GM04503 (cell line): ENCODE results near the gene SCAMP5.

Source experiments
- DNase-seq: peaks from one replicate; pipeline ENCODE4 v3.0.0-alpha.2; 2012; ENCODE audit warnings: low read depth

SCAMP5 gene

DNA sequence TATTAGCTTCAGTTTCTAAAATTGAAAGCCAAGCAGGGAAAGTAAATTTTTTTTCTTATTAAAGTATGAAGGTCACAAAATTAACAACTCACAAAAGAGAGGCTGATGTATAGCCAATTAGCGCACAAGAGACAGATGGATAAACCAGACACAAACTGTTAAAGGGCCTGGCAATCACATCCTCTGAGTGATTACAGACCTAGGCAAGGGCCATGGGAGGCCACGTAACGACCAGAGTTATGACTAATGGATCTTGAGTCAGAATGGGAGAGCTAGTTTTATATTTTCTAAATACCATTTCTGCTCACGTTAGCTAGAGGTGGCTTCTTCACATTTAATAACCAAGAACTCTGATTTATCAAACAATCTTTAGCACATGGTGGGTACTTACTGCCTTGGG, 17.8 kb upstream of the SCAMP5 start:
- no peak for DNase-seq

DNA sequence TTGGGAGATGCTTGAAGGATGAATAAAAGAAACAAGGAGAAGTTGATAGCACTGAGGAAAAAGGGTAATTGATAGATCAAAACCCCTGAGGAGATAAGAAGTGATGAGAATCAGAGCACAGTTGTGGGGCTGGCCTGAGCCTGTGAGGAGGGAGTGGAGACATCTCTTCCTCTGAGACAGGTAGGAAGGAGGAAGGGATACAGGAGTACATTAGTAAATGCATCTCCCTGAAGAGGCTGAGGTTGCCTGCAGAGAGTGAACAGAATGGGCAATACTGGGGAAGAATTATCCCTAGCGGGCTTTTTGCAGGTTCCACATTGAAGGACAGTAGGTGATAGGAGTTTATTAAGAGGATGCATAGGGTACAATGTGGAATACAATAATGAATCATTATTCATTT, 17.3 kb upstream of the SCAMP5 start:
- DNase-seq, result no peak

DNA sequence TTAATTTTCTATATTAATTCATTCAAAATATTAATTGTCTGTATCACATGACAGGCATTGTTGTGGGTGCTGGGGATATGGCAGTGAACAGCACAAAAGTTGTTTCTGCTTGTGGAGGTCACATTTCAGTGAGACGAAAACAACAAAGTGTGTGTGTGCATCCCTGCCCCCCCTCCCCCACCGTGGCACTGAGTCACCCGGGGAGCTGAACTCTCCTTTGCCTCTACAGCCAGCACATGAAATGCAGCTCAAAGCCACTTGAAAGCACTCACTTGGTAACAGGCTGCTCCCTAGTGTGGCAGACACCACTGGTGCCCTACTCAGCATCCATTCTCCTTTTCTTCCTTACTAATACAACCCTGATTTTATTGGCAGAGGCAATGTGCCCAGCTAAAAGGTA, 16.9 kb upstream of the SCAMP5 start:
- no peak for DNase-seq

DNA sequence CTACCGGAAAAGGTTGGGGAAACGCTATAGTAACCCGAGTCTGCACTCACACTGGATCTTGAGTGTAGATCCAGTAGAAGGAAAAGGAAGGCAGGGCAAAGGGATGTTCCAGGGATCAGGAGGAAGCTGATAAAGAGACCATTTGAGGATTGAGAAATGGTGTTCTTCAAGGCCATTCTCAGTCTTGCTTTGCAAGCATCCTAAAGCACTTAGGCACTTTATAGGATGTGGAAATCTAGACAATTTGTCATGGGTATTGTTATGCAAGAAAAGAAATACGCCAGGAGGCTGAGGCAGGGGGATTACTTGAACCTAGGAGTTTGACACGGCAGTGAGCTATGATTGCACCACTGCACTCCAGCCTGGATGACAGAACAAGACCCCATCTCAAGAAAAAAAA, 13.2 kb upstream of the SCAMP5 start:
- DNase-seq, result no peak

DNA sequence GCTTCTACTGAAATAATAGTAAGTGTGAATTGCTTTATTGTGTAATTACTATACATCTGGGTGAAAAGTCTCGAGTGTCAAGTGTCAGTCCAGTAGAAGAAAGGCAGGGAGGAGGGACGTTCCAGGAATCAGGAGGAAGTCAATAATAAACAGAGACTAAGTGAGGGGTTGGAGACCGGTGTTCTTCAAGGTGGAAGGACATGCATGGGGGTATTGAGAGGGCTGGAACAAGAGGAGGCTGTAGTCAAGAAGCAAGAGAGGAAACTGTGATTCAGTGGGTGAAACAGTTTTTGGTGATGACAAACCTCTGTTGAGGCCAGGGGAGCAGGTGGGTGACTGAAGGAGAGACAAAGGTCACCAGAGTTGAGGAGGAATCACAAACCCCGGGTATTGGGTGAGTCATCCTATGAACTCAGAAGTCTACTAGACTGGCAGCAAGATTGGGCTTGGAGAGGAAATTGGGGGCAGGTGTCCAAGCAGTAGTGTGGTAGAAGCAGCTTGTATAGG, 11.6 kb upstream of the SCAMP5 start:
- no peak for DNase-seq

DNA sequence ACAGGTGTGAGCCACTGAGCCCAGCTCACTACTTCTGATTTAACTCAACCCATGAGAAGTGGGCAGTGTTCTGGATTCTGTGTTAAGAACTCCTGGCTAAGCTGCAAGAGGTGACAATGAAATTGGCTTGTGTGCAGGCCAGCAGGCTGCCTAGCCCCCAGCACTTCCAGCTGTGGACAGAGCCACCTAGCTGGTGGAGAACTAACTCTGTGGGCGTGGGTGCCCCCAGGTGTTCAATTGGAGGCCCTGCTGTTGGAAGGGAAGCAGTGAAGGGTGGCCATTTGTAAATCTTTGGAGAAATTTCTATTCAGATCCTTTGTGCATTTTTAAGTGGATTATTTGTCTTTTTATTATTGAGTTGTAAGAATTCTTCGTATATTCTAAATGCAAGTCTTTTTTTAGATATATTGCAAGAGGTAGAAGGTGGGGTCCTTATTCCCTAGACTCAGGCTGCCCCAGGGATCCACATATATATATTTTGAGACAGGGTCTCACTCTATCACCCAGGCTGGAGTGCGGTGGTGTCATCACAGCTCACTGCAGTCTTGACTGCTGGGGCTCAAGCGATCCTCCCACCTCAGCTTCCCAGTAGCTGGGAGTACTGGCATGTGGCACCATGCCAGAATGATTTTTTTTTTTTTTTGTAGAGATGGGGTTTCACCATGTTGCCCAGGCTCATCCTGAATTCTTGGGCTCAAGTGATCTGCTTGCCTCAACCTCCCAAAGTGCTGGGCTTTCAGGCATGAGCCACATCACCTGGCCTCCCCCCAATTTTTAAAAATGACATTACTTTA, 7.2 kb upstream of the SCAMP5 start:
- no peak for DNase-seq

DNA sequence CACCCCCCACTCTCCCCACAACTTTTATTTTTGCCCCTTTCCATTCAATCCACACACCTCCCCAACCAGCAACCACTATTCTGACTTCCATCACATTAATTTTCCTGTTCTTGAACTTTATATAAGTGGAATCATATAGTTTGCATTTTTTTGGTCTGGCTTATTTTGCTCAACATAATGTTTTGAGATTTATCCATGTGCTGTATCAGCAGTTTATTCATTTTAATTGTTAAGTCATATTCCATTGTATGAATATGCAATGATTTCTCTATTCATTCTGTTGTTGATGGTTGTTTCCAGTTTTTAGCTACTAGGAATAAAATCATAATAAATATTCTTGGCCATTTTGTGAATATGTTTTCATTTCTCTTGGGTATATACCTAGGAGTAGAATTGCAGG, 5.8 kb upstream of the SCAMP5 start:
- DNase-seq, result no peak

DNA sequence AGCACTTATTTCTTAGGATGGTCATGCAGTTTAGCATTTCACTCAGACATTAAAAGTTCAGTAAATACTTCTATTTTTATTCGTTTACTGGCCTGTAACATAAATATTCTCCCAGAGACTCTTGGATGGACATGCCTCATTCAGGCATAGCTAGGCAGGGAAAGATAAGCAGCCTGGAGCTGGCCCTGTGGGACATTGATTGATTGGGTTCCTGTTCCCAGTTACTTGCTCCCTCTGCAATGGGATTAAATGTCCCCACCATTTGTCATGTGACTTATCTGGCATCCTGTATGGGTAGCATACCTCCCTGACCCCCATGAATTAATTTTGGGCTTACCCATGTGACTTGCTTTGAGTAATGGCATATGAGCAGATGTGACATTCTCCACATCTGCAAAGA, 2.7 kb upstream of the SCAMP5 start:
- DNase-seq, result no peak

DNA sequence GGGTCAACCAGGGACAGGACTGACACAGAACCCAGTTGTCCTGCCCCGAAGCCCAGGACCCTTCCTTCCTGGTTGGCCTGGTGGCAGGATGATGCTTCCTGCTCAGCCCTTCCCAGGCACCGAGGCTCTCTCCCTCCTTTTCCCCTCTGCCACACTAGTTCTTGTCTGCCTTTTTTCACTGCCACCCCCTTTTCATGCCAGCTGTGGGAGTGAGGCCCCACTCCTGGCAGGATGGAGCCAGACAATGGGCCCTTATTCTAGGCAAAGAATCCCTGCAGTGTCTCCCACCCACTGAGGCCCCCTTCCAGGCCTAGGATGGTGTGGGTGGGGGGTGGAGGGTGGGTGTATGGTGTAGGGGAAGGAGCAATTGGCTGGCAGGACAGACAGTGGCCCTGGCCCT, 1.1 kb upstream of the SCAMP5 start:
- no peak for DNase-seq

DNA sequence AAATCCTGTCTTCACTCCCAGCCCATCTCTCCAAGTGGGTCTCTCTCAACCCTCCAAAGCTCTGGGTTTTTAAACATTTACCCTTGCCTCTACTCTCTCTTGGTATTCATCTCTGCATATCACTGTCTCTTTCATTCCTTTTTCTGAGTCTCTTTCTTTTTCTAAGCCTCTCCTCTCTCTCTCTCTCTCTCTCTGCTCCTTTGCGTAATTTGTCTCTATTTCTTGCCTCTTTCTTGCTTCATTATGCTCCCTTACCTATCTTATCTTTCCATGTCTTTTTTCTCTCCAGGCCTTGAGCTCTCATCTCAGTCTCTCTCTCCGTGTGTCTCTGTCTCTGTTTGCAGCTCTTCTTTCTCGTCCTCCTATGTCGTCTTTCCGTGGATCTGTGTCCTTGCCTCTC, 678 bp upstream of the SCAMP5 start:
- no peak for DNase-seq

DNA sequence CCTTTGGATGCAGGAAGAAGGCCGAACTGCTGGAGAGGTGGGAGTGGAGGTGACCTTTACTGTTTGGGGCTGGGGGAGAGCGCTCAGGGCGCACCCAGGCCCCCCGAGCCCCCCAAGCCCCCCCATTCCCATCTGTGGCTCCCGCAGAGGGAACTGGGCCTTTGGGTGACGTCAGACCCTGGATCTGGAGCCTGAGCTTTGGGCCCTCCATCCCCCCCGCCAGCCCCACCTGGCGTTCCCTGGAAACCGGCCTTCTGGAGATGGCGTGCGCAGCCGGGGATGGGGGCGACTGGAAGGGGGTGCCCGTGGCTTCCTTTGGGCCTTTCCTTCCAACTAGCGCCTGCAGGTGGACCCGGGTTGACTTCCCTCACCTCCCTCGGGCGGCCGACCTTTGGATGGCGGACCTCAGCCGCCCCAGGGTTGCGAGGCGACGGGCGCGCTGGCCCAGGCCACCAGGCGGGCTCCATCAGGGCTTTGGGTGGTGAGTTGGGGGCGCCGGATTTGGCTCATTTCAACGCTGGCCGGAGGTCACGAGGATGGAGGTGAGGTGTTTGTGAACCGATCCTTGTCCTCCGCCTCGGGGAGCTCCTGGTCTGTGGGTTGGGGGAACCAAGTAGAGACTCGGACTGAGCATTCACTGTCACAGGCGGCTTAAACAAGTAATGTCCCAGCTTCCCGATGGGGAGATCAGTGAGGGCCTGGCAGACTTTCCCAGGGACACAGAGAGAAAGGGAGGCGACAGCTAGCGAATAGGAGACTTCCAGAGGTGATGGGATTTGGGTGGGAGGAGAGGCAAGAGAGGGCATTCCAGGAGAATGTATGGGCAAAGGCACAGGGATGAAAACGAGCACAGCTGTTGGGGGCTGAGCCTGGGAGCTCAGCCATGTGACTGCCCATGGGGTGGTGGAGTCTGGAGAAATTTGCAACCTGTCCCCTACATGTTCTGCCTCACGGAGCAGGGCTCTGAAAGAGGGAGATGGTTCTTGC, 709 bp downstream of the SCAMP5 start:
- DNase-seq, result no peak

DNA sequence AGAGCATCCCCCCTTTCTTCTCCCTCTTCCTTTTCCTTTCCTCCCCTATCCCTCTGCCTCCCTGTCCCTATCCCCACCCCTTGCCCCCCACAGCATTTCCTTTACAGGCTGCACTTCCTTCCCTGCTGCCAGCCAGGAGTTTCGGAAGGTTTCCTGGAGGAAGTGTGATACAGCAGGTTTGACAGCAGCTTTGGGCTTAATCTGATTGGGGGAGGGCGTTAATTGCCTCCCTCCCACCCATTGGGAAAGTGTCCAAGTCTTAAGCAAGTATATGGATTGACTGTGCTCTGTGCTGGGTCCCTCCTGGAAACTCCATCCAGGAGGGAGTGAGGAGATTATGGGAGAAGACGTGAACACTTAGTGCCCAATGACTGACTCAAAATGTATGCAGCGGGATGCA, 1.8 kb downstream of the SCAMP5 start:
- DNase-seq, result no peak

DNA sequence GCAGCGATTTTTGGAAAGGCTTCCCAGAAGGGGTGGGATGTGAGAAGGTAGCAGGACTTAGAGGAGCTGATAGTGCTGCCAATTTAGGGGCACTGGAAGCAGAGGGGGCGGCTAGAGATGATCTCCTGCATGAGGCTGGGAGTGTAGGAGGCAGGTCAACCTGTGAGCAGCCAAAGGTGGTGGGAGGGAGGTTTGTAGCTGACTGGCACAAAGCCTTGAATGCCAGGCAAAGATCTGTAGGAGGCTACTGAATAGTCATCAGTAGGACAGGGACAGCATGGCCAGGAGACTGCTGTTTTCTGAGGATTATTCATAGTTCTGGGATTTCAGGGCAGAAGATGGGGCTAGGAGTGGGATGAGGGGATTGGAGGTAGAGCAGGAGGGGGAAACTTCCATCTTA, 2.2 kb downstream of the SCAMP5 start:
- DNase-seq, result no peak

DNA sequence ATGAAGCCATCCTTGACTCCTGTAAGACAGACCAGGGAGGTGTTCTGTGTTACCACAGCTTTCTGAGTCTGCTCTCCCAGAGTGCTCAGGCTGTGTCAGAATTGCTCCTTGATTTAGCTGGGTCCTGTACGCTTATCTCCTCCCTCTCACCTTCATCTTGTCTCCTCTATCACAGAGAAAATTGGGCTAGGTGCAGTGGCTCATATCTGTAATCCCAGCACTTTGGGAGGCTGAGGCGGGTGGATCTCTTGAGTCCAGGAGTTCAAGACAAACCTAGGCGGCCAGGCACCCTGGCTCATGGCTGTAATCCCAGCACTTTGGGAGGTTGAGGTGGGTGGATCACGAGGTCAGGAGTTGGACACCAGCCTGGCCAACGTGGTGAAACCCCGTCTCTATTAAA, 5.9 kb downstream of the SCAMP5 start:
- no peak for DNase-seq

DNA sequence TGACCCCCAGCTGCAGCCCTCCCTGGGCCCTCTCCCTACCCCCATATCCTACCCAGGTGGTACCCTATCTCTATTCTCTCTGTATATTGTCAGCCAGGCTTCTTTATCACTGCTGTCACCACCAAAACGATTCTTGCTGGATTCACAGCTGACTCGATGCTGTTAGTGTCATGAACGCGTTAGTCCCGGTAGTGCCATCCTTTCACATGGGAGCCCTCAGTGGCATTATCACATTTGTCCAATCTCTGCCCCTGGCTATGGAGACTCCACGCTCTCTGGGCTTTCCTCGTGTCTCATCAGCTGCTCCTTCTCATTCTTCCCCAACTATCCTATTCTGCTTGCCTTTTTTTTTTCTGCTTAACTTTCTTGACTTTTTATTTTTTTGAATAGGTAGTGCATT, 7.0 kb downstream of the SCAMP5 start:
- no peak for DNase-seq

DNA sequence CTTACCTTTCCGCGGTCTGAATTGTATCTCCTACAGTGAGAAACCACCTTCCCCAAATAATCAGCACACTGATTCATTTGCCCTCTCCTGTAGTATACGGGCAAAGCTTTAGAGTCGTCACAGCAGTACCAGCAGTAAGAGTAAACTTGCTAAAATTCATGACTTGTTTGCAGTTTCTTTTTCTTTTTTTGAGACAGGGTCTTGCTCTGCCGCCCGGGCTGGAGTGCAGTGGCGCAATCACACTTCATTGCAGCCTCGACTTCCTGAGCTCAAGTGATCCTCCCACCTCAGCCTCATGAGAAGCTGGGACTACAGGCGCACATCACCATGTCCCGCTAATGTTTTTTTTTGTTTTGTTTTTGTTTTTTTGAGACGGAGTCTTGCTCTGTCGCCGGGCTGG, 11.9 kb downstream of the SCAMP5 start:
- DNase-seq, result no peak

DNA sequence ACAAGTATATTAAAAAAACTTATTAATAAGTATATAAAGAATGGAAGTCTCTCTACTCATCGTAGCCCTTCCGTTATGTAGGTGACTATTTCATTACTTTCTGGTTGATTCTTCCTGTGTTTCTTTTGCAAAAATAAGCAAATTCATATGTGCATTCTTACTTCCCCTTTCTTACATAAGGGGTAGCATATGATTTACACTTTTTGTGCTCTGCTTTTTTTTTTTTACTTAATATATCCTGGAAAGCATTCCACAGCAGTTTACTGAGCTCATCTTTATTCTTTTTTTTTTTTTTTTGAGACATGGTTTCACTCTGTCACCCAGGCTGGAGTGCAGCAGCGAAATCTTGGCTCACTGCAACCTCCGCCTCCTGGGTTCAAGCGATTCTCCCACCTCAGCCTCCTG, 12.9 kb downstream of the SCAMP5 start:
- DNase-seq, result no peak

DNA sequence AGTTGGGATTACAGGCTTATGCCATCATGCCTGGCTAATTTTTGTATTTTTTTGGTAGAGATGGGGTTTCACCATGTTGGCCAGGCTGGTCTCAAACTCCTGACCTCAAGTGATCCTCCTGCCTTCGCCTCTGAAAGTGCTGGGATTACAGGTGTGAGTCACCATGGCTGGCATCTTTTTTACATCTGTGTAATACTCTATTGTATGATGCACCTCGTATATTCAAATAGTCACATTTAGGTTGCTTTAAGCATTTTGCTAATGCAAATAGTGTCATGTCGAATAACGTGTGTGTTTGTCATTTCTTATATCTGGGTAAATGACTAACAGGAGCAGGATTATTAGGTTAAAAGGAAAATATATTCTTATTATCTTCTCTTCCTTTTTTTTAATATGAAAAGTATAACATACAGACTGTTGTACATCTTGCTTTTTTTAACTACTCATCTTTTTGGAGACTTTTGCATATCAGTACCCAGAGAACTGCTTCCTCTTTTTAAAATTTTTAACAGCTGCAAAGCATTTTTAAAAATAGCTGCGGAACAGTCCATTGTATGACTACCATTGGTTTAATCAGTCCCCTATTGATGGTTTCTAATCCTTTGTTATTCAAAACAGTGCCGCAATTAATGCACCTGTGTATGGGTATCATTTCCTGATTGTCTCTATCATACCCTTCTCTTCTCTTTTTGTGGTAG, 13.4 kb downstream of the SCAMP5 start:
- no peak for DNase-seq

DNA sequence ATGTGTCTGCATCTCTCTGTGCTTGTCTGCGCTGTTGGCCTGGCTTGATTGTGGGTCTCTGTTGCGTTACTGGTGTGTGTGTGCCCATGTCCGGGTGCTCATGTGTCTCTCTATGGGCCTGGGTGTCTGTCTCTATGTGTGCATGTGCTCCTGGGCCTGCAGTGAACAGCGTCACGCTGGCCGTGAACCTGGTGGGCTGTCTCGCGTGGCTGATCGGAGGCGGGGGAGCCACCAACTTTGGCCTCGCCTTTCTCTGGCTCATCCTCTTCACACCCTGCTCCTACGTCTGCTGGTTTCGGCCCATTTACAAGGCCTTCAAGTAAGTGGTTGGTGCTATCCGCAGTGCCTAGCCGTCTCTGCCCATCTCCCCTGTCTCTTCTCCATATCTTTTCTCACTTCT, 21.1 kb downstream of the SCAMP5 start:
- DNase-seq, result no peak

DNA sequence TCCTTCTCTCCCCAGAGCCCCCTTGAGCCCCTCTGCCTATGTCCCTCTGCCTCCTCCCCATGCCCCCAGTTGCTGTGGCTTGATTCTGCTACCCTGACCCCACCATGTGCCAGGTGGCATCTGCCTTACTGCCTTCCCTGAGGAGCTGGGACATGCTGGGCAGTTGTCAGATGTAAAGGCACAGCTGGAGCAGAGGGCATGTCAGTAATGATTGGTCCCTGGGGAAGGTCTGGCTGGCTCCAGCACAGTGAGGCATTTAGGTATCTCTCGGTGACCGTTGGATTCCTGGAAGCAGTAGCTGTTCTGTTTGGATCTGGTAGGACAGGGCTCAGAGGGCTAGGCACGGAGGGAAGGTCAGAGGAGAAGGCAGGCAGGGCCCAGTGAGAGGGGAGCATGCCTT, 24.6 kb downstream of the SCAMP5 start:
- DNase-seq, result no peak

DNA sequence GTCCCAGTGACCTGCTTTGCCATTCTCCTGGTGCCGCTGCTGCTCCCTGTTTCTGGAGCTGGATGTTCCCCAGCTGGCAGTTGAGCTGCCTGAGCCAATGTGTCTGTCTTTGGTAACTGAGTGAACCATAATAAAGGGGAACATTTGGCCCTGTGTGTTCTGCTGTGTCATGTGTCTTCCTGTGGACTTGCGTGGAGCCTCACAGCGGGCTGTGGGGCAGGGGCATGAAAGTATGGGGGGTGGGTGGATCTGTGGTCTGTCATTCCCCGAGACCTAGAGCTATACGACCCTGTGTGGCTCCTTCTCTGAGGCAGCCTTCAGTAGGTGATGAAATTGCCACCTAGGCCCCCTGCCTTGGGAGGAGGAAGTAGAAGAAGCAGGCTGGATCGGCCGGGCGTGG, 26.0 kb downstream of the SCAMP5 start:
- no peak for DNase-seq

DNA sequence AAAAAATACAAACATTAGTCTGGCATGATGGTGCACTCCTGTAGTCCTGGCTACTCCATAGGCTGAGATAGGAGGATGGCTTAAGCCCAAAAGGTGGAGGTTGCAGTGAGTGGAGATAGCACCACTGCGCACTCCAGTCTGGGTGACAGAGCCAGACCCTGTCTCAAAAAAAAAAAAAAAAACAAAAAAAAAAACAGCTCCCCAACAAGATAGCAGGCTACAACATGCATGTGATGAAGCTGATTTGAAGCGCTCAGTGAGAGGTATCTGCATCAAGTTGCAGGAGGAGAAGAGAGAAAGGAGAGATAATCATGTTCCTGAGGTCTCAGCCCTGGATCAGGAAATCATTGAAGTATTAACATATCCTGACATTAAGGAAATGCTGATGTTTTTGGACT, 27.4 kb downstream of the SCAMP5 start:
- no peak for DNase-seq
